ENCODE data around the gene CPNE5.

The CPNE5 gene

GRCh38 chr6:36857325-36857724 lies 18.1 kb upstream of the CPNE5 start:
- no peak for DNase-seq (ENCODE audit: low read depth in 2 of 2)

- DNase-seq (ENCODE audit: low read depth in 2 of 2) = no peak
These were observed 17.0 kb upstream of the CPNE5 start for GRCh38 chr6:36856277-36856676.

GRCh38 chr6:36855750-36856149 lies 16.5 kb upstream of the CPNE5 start:
- no peak for DNase-seq (ENCODE audit: low read depth in 2 of 2)

- no peak for DNase-seq (ENCODE audit: low read depth in 2 of 2)
These were observed 14.1 kb upstream of the CPNE5 start for GRCh38 chr6:36853325-36853724.

- DNase-seq (ENCODE audit: low read depth in 2 of 2) = no peak
These were observed 13.4 kb upstream of the CPNE5 start for GRCh38 chr6:36852481-36853147.

GRCh38 chr6:36851626-36852025 lies 12.4 kb upstream of the CPNE5 start:
- DNase-seq (ENCODE audit: low read depth in 2 of 2) = no peak

- DNase-seq (ENCODE audit: low read depth in 2 of 2) = no peak
These were observed 11.9 kb upstream of the CPNE5 start for GRCh38 chr6:36851149-36851614.

- no peak for DNase-seq (ENCODE audit: low read depth in 2 of 2)
These were observed 10.8 kb upstream of the CPNE5 start for GRCh38 chr6:36850021-36850420.

GRCh38 chr6:36848658-36849441 lies 9.6 kb upstream of the CPNE5 start:
- no peak for DNase-seq (ENCODE audit: low read depth in 2 of 2)

- DNase-seq (ENCODE audit: low read depth in 2 of 2) = no peak
These were observed 8.7 kb upstream of the CPNE5 start for GRCh38 chr6:36847991-36848390.

- DNase-seq (ENCODE audit: low read depth in 2 of 2) = no peak
These were observed 7.9 kb upstream of the CPNE5 start for GRCh38 chr6:36847152-36847551.

- DNase-seq (ENCODE audit: low read depth in 2 of 2) = no peak
These were observed 6.0 kb upstream of the CPNE5 start for GRCh38 chr6:36845233-36845632.

GRCh38 chr6:36844232-36845170 lies 5.3 kb upstream of the CPNE5 start:
- DNase-seq (ENCODE audit: low read depth in 2 of 2) = no peak

- DNase-seq (ENCODE audit: low read depth in 2 of 2) = no peak
These were observed 3.9 kb upstream of the CPNE5 start for GRCh38 chr6:36843170-36843569.

- no peak for DNase-seq (ENCODE audit: low read depth in 2 of 2)
These were observed 2.5 kb upstream of the CPNE5 start for GRCh38 chr6:36841756-36842155.

GRCh38 chr6:36840432-36841403 lies 1.5 kb upstream of the CPNE5 start:
- DNase-seq (ENCODE audit: low read depth in 2 of 2) = no peak

- peak in 1 of 2 experiments; percentile 24 for DNase-seq (ENCODE audit: low read depth in 2 of 2)
These were observed 646 bp upstream of the CPNE5 start for GRCh38 chr6:36839749-36840431.

GRCh38 chr6:36837686-36838085 lies 1.6 kb downstream of the CPNE5 start:
- no peak for DNase-seq (ENCODE audit: low read depth in 2 of 2)

GRCh38 chr6:36837022-36837339 lies 2.3 kb downstream of the CPNE5 start:
- DNase-seq (ENCODE audit: low read depth in 2 of 2) = no peak
